ENCODE data around the gene RAB11FIP5. TPM values are rescaled to one million over a fixed set of nuclear protein-coding genes. Genes with fewer than 3 reads are reported as not detected.

The RAB11FIP5 gene
- total and polyA plus RNA-seq, 2 experiments from 2014 or later, result 4.2 to 12.1 TPM

DNA sequence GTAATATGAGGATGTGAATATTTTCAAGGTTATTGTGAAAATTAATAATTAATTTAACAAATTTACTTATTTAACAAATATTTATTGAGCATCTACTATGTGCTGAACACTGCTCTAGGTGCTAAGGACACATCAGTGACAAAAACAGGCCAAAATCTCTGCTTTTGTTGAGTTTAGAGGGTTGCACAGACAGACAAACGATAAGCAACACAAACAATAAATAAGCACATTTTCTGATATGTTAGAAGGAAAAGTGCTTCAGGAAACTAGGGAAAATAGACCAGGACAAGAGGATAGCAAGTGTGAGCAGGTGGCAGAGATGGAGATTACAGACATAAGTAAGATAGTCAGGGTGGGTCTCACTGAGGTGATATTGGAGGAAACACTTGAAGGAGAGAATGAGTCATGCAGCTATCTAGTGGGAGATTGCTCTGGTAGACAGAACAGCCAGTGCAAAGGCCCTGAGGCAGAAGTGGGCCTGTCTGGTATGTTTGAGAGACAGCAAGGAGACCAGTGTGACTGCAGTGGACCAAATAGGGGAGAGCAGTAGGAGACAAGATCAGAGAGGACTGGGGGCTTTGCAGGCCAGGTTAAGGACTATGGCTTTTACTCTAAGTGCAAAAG is 79.5 kb downstream of the RAB11FIP5 start:
- H3K36me3 ChIP-seq, result no peaks in the 10 kb centered on the region
- H3K4me3 ChIP-seq, result no peak overlapping the region
- no peak overlapping the region for H3K27ac ChIP-seq
- DNase-seq (ENCODE audit: low read depth in 1 of 2, low spot score in 1 of 2), result no peak
- H3K27me3 ChIP-seq, result no peaks in the 10 kb centered on the region
- no peak for TF ChIP-seq CTCF (IDR thresholded peaks at IDR 0.05; ENCODE audit: low read depth, low read length)
- no peaks in the 10 kb centered on the region for H3K4me1 ChIP-seq (ENCODE audit: low read depth)
- H3K9me3 ChIP-seq (ENCODE audit: low read depth), result no peaks in the 10 kb centered on the region

GRCh38 chr2:73032702-73033097 is 80.0 kb downstream of the RAB11FIP5 start:
- H3K9me3 ChIP-seq (ENCODE audit: low read depth), result no peaks in the 10 kb centered on the region
- no peaks in the 10 kb centered on the region for H3K4me1 ChIP-seq (ENCODE audit: low read depth)
- no peaks in the 10 kb centered on the region for H3K27me3 ChIP-seq
- no peak for DNase-seq (ENCODE audit: low read depth in 1 of 2, low spot score in 1 of 2)
- H3K4me3 ChIP-seq, result no peak overlapping the region
- no peaks in the 10 kb centered on the region for H3K36me3 ChIP-seq
- no peak for TF ChIP-seq CTCF (IDR thresholded peaks at IDR 0.05; ENCODE audit: low read depth, low read length)
- no peak overlapping the region for H3K27ac ChIP-seq

DNA sequence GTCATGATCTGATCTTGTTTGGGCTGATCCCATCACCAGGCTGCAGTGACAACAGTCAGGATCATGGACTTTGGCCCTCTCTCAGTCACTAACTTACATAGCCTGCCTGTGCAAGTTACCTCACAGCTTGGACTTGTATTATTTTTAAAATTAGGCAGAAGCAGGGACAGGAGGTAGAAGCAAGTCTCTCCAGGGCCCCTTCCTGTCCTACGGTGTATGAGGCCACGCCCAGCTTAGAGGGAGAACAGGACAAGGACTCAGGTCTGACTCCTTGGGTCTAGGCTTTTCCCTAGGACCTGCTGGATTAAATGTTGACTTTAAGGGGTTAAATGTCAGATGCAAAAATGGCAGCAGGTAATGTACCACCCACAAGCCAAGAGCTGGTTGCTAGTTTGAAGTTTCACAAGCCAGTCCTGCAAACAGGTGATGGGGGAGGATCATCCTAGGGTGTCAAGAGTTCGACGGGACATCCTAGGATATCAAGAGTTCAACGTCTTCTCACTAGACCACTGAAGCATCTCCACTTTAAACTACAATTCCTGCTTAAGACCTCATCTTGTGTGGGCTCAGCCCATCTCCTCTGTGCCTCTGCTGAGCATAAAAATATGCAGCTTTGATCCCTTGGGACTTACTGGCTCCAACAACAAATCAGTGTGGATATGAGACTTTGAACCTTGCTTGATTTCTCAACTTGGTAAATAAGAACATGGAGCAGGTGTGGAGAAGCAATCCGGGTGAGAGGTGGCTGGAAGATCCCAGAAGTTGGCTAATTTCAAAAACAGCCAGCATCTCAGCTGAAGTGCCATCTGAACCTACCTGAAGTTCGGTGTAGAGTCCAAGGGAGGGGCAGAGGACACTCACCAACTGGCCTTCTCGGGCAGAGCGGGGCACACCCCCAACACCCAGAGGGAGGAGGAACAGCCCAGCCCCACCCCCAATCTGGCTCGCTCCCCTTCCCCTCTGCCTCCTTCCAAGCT is 80.7 kb downstream of the RAB11FIP5 start:
- Histone ChIP-seq H3K9me3 (ENCODE audit: low read depth) (no peaks in the 10 kb centered on the region), H3K36me3 (no peaks in the 10 kb centered on the region), H3K27me3 (no peaks in the 10 kb centered on the region), H3K4me1 (ENCODE audit: low read depth) (no peaks in the 10 kb centered on the region), H3K27ac (no peak overlapping the region), H3K4me3 (no peak overlapping the region)
- TF ChIP-seq CTCF (IDR thresholded peaks at IDR 0.05; ENCODE audit: low read depth, low read length), result no peak
- DNase-seq (ENCODE audit: low read depth in 1 of 2, low spot score in 1 of 2), result no peak

DNA sequence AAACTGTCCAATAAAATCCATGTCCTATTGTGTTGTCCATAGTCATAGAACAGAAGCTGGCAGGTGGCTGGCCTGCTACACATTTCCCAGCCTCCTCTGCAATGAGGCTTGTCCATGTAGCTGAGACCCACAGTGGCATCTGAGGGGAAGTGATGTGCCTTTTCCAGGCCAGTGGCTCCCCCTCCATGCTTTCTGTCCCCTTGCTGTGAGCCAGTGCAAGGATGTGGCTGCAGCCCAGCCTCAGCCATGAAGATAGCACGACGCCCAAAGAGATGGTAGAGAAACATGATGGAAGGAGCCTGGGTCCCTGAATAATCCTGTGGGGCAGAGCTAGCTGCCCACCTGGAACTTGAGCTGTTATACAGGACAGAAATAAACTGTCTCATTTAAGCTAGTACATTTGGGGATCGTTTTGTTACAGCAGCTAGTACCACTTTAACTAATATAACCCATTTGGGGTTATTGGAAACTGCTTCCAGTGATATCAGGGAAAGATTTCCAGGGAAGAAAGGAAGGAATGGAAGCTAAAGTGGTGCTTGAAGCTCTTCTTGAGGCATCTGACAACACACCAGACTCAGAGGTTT is 81.6 kb downstream of the RAB11FIP5 start:
- H3K36me3 ChIP-seq, result no peaks in the 10 kb centered on the region
- no peaks in the 10 kb centered on the region for H3K4me1 ChIP-seq (ENCODE audit: low read depth)
- no peaks in the 10 kb centered on the region for H3K9me3 ChIP-seq (ENCODE audit: low read depth)
- no peak overlapping the region for H3K4me3 ChIP-seq
- H3K27ac ChIP-seq, result no peak overlapping the region
- no peak for TF ChIP-seq CTCF (IDR thresholded peaks at IDR 0.05; ENCODE audit: low read depth, low read length)
- no peak for DNase-seq (ENCODE audit: low read depth in 1 of 2, low spot score in 1 of 2)
- H3K27me3 ChIP-seq, result no peaks in the 10 kb centered on the region

DNA sequence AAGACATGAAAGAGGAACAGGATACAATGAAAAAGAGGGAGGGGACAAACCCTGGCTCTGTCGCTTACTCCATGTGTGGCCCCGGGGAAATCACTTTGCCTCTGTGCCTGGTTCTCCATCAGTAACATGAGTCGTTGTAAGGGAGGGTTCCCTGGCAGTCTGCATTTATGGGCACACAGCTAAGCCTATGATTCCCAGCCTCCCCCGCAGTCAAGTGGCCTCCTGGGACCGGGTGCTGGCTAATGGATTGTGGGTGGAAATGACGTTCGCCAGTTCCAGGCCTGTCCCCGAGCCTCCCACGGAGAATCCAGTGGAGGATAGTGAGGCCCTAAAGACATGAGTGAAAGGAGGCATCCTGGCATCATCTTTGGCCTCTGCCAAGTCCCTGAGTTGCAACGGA is 83.9 kb downstream of the RAB11FIP5 start:
- Histone ChIP-seq H3K27me3 (no peaks in the 10 kb centered on the region), H3K36me3 (no peaks in the 10 kb centered on the region), H3K4me3 (no peak overlapping the region), H3K9me3 (ENCODE audit: low read depth) (no peaks in the 10 kb centered on the region), H3K4me1 (ENCODE audit: low read depth) (no peaks in the 10 kb centered on the region), H3K27ac (no peak overlapping the region)
- no peak for TF ChIP-seq CTCF (IDR thresholded peaks at IDR 0.05; ENCODE audit: low read depth, low read length)
- peak in 1 of 2 donors; percentile 19 for DNase-seq (ENCODE audit: low read depth in 1 of 2, low spot score in 1 of 2)

All from cardiac muscle cell (in vitro differentiated cells and primary cell).